ENCODE measurements around the gene REN.

Gene REN

GRCh38 chr1:204142032-204142974, 23.8 kb downstream of the REN start:
- TF ChIP-seq, protein P1, sequence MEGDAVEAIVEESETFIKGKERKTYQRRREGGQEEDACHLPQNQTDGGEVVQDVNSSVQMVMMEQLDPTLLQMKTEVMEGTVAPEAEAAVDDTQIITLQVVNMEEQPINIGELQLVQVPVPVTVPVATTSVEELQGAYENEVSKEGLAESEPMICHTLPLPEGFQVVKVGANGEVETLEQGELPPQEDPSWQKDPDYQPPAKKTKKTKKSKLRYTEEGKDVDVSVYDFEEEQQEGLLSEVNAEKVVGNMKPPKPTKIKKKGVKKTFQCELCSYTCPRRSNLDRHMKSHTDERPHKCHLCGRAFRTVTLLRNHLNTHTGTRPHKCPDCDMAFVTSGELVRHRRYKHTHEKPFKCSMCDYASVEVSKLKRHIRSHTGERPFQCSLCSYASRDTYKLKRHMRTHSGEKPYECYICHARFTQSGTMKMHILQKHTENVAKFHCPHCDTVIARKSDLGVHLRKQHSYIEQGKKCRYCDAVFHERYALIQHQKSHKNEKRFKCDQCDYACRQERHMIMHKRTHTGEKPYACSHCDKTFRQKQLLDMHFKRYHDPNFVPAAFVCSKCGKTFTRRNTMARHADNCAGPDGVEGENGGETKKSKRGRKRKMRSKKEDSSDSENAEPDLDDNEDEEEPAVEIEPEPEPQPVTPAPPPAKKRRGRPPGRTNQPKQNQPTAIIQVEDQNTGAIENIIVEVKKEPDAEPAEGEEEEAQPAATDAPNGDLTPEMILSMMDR (IDR thresholded peaks at IDR 0.05; ENCODE audit: insufficient read depth, missing control alignments): no peak
- FAIRE-seq (no peak), DNase-seq (ENCODE audit: insufficient read length, low spot score) (no peak)

DNA sequence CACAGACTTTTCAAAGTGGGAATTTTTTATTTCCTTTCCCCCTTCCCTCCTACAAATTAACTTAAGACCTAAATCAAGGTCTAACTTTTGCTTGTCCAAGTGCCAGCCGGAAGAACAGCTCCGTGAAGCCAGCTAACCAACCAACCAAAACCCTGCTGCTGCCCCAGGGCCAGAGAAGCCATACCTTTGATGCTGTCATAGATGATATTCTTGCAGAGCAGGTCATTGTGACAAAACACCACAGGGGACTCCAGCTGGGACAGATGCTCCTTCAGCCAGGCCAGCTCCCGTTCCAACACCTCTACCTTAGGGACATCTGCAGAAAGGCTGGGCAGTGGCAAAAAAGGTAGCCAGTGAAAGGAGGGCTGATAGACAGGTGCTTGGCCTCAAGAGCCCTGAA, 25.0 kb downstream of the REN start:
- no peak for DNase-seq (ENCODE audit: insufficient read length, low spot score)
- TF ChIP-seq, protein P1 (IDR thresholded peaks at IDR 0.05; ENCODE audit: insufficient read depth, missing control alignments): no peak
- FAIRE-seq: no peak

GRCh38 chr1:204139952-204140351, 26.2 kb downstream of the REN start:
- TF ChIP-seq, protein P1 (IDR thresholded peaks at IDR 0.05; ENCODE audit: insufficient read depth, missing control alignments): no peak
- DNase-seq (ENCODE audit: insufficient read length, low spot score) (no peak), FAIRE-seq (no peak)

DNA sequence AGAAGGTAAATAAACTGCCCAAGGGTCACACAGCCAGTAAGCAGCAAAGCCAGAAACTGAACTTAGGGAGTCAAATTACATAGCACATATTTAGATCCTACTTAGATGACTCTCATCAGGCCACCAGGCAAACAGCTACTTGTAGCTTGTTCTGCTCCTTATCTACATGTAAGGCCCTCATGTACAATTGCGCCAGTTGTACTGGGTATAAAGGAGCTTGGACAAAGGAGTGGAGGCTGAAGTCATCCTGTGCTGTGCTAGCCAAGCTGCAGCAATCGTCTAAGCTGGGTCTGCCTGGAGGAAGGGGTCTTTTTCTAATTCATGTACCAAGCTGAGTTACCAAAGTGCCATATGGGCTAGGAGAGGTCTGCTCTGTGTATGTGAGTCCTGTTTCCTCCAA, 27.0 kb downstream of the REN start:
- FAIRE-seq (no peak), DNase-seq (ENCODE audit: insufficient read length, low spot score) (no peak)
- TF ChIP-seq, protein P1 (IDR thresholded peaks at IDR 0.05; ENCODE audit: insufficient read depth, missing control alignments): no peak

- FAIRE-seq (no peak), DNase-seq (ENCODE audit: insufficient read length, low spot score) (no peak)
- TF ChIP-seq, protein P1 (IDR thresholded peaks at IDR 0.05; ENCODE audit: insufficient read depth, missing control alignments): no peak
Observed at GRCh38 chr1:204136814-204137213, 29.3 kb downstream of the REN start.

DNA sequence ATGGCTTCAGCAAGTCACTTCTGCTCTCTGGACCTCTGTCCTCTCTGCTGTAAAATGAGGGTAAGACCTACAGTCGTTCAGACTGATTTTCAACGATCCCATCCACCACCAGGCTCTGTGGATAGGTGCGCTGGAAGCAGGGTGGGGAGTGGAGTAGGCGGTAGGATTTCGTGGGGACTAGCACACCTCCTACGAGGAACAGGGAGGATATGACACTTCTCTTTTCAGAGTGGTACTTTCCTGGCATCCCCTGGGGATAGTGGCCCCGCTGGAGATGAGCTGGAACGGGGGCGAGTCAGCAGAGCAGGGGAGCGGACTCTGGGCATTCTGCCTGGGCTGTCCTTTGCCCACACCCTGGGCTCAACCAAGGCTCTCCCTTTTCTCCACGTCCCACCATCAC, 32.0 kb downstream of the REN start:
- TF ChIP-seq, protein P1 (IDR thresholded peaks at IDR 0.05; ENCODE audit: insufficient read depth, missing control alignments): no peak
- DNase-seq (ENCODE audit: insufficient read length, low spot score) (no peak), FAIRE-seq (no peak)

DNA sequence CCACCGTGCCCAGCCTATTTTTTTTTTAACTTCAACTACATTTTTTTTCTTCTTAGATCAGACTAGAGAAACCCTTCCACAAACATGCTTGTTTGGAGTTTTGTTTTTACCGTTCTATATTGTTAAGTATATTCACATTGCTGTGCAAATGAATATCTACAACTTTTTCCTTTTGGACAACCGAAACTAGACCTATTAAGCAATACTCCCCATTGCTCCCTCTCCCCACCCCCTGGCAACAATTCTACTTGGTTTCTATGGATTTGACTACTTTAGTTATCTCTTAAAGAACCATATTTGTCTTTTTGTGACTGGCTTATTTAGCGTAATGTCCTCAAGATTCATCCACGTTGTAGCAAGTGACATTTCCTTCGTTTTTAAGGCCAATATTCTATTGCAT, 33.4 kb downstream of the REN start:
- TF ChIP-seq, protein P1 (IDR thresholded peaks at IDR 0.05; ENCODE audit: insufficient read depth, missing control alignments): no peak
- DNase-seq (ENCODE audit: insufficient read length, low spot score) (no peak), FAIRE-seq (no peak)
